ENCODE data around the gene WDR12. TPM values are rescaled to one million over a fixed set of nuclear protein-coding genes. Genes with fewer than 3 reads are reported as not detected.

WDR12 gene
- total and polyA plus RNA-seq, 2 of the 13 experiments (the other 11 are each of a cell fraction or from before 2014, with no cell fraction given) = 94.4 to 216 TPM

GRCh38 chr2:202871300-202872141 lies 40.0 kb downstream of the WDR12 start, which contains the start of gene ICA1L (continued):
- no peak for TF ChIP-seq ARNT (IDR thresholded peaks at IDR 0.05)
- TF ChIP-seq SIN3A (IDR thresholded peaks at IDR 0.05; ENCODE audit: borderline replicate concordance, low read depth, low read length) = peak; percentile 62; the same call in 1 of the 2 replicates
- no peak for TF ChIP-seq ZBTB40 (IDR thresholded peaks at IDR 0.05)
- TF ChIP-seq ZBTB40 (CRISPR knock-in tag; IDR thresholded peaks at IDR 0.05) = peak; percentile 29
- TF ChIP-seq CEBPZ (IDR thresholded peaks at IDR 0.05; ENCODE audit: low read length) = no peak
- no peak for TF ChIP-seq ELF1 (CRISPR knock-in tag; IDR thresholded peaks at IDR 0.05)
- TF ChIP-seq DZIP1 (CRISPR knock-in tag; IDR thresholded peaks at IDR 0.05) = 0 out of 2 replicates have a peak, but pooled peaks have one; percentile 16
- TF ChIP-seq ATM (IDR thresholded peaks at IDR 0.05; ENCODE audit: borderline replicate concordance) = no peak
- 0 out of 4 replicates have a peak, but pooled peaks of 1 of the 2 experiments have one; percentile 40 for TF ChIP-seq ATF4 (CRISPR knock-in tag; IDR thresholded peaks at IDR 0.05)
- TF ChIP-seq CBX2 (IDR thresholded peaks at IDR 0.05; ENCODE audit: low read depth, low read length) = no peak
- peak; percentile 70; the same call in 1 of the 2 replicates for TF ChIP-seq CBX2 (CRISPR knock-in tag; IDR thresholded peaks at IDR 0.05; ENCODE audit: low read depth)
- TF ChIP-seq SMC3 (IDR thresholded peaks at IDR 0.05; ENCODE audit: low read length) = no peak
